ENCODE results near the gene HES7. TPM values are rescaled to one million over a fixed set of nuclear protein-coding genes. Genes with fewer than 3 reads are reported as not detected.

HES7 gene
- total RNA-seq, 4 donors from 2014 or later, result not detected

DNA sequence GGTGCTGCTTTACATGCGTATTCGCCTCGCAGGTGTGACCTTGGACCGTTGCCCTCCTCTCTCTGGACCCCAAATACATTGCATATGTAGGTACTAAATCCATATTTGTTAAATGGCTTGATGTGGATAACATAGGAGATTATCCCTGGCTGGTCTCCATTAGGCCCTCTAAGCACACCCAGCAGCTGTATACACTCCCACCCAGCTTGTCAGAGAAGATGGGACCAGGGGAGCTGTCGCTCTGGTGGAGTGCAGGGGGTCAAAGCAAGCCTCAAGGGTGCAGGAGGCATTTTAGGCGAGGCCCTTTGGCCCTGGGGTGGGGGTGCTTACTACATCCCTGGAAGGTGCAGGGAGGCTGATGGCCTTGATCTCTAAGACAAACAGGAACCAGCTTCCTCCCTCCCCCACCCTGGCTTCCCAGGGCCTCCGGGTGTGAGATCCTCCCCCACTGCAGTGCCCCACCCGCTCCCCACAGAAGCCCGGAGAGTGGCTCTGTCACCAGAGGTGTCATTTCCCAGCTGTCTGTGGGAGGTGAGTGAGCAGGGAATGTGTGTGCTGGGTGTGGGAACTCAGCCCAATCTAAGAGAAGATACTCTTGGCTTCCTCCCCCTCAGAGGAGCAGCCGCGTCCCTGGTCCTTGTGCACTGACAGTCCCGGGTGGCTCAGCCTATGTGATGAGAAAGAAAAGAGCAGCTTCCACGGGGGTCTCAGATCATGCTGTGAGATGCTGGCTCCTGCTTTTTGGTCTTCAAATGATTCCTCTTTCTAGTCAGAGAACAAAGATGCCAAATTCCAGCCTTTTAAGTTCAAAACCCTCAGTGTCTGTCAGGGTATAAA, 40.3 kb upstream of the HES7 start:
- intact Hi-C loops (cut with DNase I; ENCODE audit: low total_unique reads), result no loop called here
- 8 to 17% methylated on average over 12 to 13 of the region's 13 CpGs for WGBS, 2 donors
- TF ChIP-seq, protein P1, sequence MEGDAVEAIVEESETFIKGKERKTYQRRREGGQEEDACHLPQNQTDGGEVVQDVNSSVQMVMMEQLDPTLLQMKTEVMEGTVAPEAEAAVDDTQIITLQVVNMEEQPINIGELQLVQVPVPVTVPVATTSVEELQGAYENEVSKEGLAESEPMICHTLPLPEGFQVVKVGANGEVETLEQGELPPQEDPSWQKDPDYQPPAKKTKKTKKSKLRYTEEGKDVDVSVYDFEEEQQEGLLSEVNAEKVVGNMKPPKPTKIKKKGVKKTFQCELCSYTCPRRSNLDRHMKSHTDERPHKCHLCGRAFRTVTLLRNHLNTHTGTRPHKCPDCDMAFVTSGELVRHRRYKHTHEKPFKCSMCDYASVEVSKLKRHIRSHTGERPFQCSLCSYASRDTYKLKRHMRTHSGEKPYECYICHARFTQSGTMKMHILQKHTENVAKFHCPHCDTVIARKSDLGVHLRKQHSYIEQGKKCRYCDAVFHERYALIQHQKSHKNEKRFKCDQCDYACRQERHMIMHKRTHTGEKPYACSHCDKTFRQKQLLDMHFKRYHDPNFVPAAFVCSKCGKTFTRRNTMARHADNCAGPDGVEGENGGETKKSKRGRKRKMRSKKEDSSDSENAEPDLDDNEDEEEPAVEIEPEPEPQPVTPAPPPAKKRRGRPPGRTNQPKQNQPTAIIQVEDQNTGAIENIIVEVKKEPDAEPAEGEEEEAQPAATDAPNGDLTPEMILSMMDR (IDR thresholded peaks at IDR 0.05), result no peak
- TF ChIP-seq POLR2A (IDR thresholded peaks at IDR 0.05), result no peak
- no peak overlapping the region for H3K4me3 ChIP-seq (ENCODE audit: low read depth, poor library complexity, severe bottlenecking)
- peak; percentile 79 to 97 for DNase-seq (ENCODE audit: low spot score in 2 of 2)

- DNase-seq (ENCODE audit: low spot score in 2 of 2), result peak in 1 of 2 donors; percentile 90
- 10 to 15% methylated on average over 22 of the region's 55 CpGs for WGBS, 2 donors
- intact Hi-C loops (cut with DNase I; ENCODE audit: low total_unique reads), result no loop called here
- H3K4me3 ChIP-seq (ENCODE audit: low read depth, poor library complexity, severe bottlenecking), result peak overlapping the region; percentile 9
- TF ChIP-seq, protein P1 (IDR thresholded peaks at IDR 0.05), result no peak
- no peak for TF ChIP-seq POLR2A (IDR thresholded peaks at IDR 0.05)
Observed at GRCh38 chr17:8162997-8163977, 39.4 kb upstream of the HES7 start.

- intact Hi-C loops (cut with DNase I; ENCODE audit: low total_unique reads), result no loop called here
- peak in 1 of 2 donors; percentile 58 for TF ChIP-seq POLR2A (IDR thresholded peaks at IDR 0.05)
- TF ChIP-seq, protein P1 (IDR thresholded peaks at IDR 0.05), result no peak
- peak; percentile 78 to 97 for DNase-seq (ENCODE audit: low spot score in 2 of 2)
- WGBS, 2 donors, result 0% methylated on average over 6 to 42 of the region's 75 CpGs
- peak within 1 kb of the TSS; percentile 85 for H3K4me3 ChIP-seq (ENCODE audit: low read depth, poor library complexity, severe bottlenecking)
Observed at GRCh38 chr17:8162233-8162996, 38.5 kb upstream of the HES7 start, which contains the start of gene VAMP2. VAMP2 (minus strand) TSS chr17:8162948; CDS start chr17:8162879, 69 bp downstream.

- 49 to 54% methylated on average over 16 to 19 of the region's 19 CpGs for WGBS, 2 donors
- DNase-seq (ENCODE audit: low spot score in 2 of 2), result peak in 1 of 2 donors; percentile 87
- intact Hi-C loops (cut with DNase I; ENCODE audit: low total_unique reads), result no loop called here
- TF ChIP-seq POLR2A (IDR thresholded peaks at IDR 0.05), result no peak
- TF ChIP-seq, protein P1 (IDR thresholded peaks at IDR 0.05), result no peak
- peak overlapping the region; percentile 85 for H3K4me3 ChIP-seq (ENCODE audit: low read depth, poor library complexity, severe bottlenecking)
Observed at GRCh38 chr17:8161289-8162232, 37.7 kb upstream of the HES7 start.

All from lower leg skin (tissue), 4 donors.